Body of pancreas (tissue), 4 donors: ENCODE results near the gene ENO2. TPM values are rescaled to one million over a fixed set of nuclear protein-coding genes. Genes with fewer than 3 reads are reported as not detected.
"Not testable (repeated sequence)": the region's sequence is repeated elsewhere in the genome, so short reads cannot be mapped to it uniquely, and the experiment has no call there.

Source experiments
- ATAC-seq: fragments of 150-250 bp; one replicate; pipeline ENCODE4 v1.9.1; 2016
- DNase-seq, 4 donors: peaks; one replicate each; pipeline ENCODE4 v3.0.0-alpha.2; 2019
- H3K27ac ChIP-seq, 4 donors: fragments of 200-600 bp; sonication (generic); 1 replicate in 3 of 4; 2 replicates in 1 of 4; pipeline versions ENCODE4 v1.5.1 to v1.6.1; 2016 to 2019; ENCODE audit warnings: mild to moderate bottlenecking in 1 of 4, mixed read lengths in 1 of 4, moderate library complexity in 1 of 4
- H3K27me3 ChIP-seq, 2 donors: fragments of 200-600 bp; sonication (generic); one replicate each; pipeline ENCODE4 v1.6.0; 2016; ENCODE audit warnings: mild to moderate bottlenecking in 1 of 2
- H3K36me3 ChIP-seq, 2 donors: fragments of 200-600 bp; sonication (generic); replicated peaks in 1 of 2; 2 replicates each; pipeline ENCODE4 v1.5.1; 2016; ENCODE audit warnings: low read depth in 2 of 2; ENCODE audit not compliant: insufficient read depth in 1 of 2
- H3K4me1 ChIP-seq: fragments of 200-600 bp; sonication (generic); one replicate; pipeline ENCODE4 v1.6.0; 2016
- H3K4me3 ChIP-seq, 2 donors: fragments of 200-600 bp; sonication (generic); 1 replicate in 1 of 2; 2 replicates in 1 of 2; pipeline ENCODE4 v1.5.1; 2016 to 2019
- H3K9me3 ChIP-seq, 3 donors: fragments of 200-600 bp; sonication (generic); 1 replicate in 2 of 3; 2 replicates in 1 of 3; pipeline ENCODE4 v1.5.1; 2016
- POLR2A ChIP-seq, 3 donors: fragments of 450-650 bp; IDR thresholded peaks; one replicate each; pipeline ENCODE4 v1.6.1; 2016; ENCODE audit warnings: antibody characterized with exemption in 3 of 3, mild to moderate bottlenecking in 2 of 3
- WGBS, 2 donors: methylation state at CpG; one replicate each; pipeline ENCODE4 v1.1.5; 2017; 5-methylcytosine and 5-hydroxymethylcytosine counted together
- intact Hi-C: fragments of 100-400 bp; cut with DNase I; formaldehyde crosslinking; loops from one replicate; pipeline ENCODE4 v1.15.1; 2023
- total RNA-seq, 2 donors: library from RNA; depleted of rRNA; stranded (reverse); fragments of >200 nt; gene quantifications; one replicate each; pipeline ENCODE4 v1.1.0, GENCODE V29; 2016
- TF ChIP-seq, protein P1 (sequence below), 7 experiments: fragments of 450-650 bp in 4 of 7; fragments of 200-600 bp in 3 of 7; sonication (generic) in 3 of 7; IDR thresholded peaks; one replicate each; pipeline ENCODE4 v1.5.1; 2016 to 2019; ENCODE audit warnings: antibody characterized with exemption in 7 of 7

ENO2 gene
- total RNA-seq: 10 to 100 TPM in 1 of 2 donors, 1 to 10 TPM in 1; 4.4 to 11.9 TPM

DNA sequence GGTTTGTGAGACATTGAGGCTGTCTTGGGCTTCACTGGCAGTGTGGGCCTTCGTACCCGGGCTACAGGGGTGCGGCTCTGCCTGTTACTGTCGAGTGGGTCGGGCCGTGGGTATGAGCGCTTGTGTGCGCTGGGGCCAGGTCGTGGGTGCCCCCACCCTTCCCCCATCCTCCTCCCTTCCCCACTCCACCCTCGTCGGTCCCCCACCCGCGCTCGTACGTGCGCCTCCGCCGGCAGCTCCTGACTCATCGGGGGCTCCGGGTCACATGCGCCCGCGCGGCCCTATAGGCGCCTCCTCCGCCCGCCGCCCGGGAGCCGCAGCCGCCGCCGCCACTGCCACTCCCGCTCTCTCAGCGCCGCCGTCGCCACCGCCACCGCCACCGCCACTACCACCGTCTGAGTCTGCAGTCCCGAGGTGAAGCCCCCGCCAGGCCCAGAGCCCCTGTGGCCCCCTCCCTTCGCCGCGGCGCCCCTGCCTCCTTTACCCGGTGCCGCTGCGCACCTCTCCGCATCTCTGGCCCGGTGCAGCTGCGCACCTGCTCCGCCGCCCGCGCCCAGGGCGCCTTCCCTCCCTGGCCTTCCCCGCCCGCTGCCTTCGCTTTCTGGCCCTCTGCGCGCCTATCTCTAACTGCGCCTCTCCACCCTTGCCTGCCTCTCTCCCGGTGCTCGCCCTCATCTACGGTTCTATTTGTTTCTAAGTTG lies at the start of gene ENO2:
ENO2 (plus strand) TSS at position 335 of the 701 bp plus-strand sequence. CDS start 1,253 bp downstream, outside the sequence.
- H3K27ac ChIP-seq: peak within 1 kb of the TSS in 3 of 4 donors; percentile 21 to 50 (median 49)
- H3K4me3 ChIP-seq: peak within 1 kb of the TSS; percentile 14 to 15
- H3K9me3 ChIP-seq: no peaks in the 10 kb centered on the region
- ATAC-seq (peak; percentile 78), DNase-seq (peak in 3 of 4 donors; percentile 63 to 69 (median 69))
- peaks cover 17% of the 10 kb centered on the region for H3K4me1 ChIP-seq
- no peaks in the 10 kb centered on the region for H3K36me3 ChIP-seq
- intact Hi-C loops: no loop called here
- peak in 2 of 3 donors; percentile 14 to 15 for TF ChIP-seq POLR2A (IDR thresholded peaks at IDR 0.05)
- TF ChIP-seq, protein P1, sequence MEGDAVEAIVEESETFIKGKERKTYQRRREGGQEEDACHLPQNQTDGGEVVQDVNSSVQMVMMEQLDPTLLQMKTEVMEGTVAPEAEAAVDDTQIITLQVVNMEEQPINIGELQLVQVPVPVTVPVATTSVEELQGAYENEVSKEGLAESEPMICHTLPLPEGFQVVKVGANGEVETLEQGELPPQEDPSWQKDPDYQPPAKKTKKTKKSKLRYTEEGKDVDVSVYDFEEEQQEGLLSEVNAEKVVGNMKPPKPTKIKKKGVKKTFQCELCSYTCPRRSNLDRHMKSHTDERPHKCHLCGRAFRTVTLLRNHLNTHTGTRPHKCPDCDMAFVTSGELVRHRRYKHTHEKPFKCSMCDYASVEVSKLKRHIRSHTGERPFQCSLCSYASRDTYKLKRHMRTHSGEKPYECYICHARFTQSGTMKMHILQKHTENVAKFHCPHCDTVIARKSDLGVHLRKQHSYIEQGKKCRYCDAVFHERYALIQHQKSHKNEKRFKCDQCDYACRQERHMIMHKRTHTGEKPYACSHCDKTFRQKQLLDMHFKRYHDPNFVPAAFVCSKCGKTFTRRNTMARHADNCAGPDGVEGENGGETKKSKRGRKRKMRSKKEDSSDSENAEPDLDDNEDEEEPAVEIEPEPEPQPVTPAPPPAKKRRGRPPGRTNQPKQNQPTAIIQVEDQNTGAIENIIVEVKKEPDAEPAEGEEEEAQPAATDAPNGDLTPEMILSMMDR (IDR thresholded peaks at IDR 0.05): no peak
- H3K27me3 ChIP-seq: peaks cover 0 to 15% of the 10 kb centered on the region in 2 donors
- WGBS, 2 donors: 0% methylated on average over 33 to 67 of the region's 68 CpGs

DNA sequence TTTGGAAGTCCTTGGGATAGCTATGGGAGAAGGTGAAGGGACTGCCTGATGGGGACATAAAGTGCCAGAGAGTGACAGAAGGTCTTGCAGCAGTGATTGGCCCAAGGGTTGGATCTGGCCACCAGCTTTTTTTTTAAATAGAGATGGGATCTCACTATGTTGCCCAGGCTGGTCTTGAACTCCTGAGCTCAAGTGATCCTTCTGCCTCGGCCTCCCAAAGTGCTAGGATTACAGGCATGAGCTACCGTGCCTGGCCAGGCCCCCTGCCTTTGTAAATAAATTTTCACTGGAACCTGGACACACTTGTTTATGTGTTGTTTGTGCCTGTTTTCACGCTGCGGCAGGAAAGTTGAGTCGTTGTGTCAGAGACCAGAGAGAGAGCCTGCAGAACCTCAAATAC lies 49.1 kb upstream of the ENO2 start:
- 93 to 100% methylated on average over 5 of the region's 5 CpGs for WGBS, 2 donors
- DNase-seq, intact Hi-C loops, H3K4me3 ChIP-seq, H3K9me3 ChIP-seq, H3K27ac ChIP-seq, ATAC-seq, H3K27me3 ChIP-seq: not testable (repeated sequence)
- peaks cover 0 to 25% of the 10 kb centered on the region in 2 donors for H3K36me3 ChIP-seq
- peaks cover 27% of the 10 kb centered on the region for H3K4me1 ChIP-seq

DNA sequence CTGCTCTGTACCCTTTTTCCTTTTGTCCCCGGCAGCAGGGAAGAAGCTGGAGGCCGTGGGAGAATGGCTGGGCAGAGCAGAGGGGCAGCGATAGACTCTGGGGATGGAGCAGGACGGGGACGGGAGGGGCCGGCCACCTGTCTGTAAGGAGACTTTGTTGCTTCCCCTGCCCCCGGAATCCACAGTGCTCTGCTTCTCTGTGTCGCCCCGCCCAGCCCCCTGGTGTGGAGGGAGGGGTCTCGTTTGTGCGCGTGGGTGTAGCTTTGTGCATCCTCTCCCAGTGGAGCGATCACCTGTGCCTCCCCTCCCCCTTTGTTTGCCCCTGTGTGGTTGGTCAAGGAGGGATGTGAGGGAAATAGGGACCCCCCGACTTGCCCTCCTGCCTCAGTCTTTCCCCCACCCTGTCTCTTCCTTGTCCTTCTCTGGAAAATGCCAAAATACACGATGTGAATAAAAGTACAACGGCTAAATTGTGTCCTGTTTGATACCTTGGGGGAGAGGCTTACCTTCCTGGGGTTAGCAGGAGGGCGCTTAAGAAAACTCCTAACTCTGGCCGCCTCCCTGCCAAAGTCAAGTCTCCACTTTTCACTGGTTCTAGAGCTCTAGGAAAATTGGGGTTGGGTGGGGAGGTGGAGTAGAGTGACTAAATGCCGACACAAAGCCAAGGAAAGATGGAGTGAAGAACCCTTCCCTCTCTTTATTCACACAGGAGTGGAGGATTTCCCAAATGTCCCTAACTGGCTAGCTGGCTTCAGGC lies 48.0 kb upstream of the ENO2 start:
- ATAC-seq (no peak), DNase-seq (no peak)
- Histone ChIP-seq H3K4me1 (peaks cover 32% of the 10 kb centered on the region), H3K36me3 (peaks cover 0 to 16% of the 10 kb centered on the region in 2 donors), H3K9me3 (no peaks in the 10 kb centered on the region), H3K4me3 (no peak overlapping the region), H3K27me3 (no peaks in the 10 kb centered on the region), H3K27ac (peak overlapping the region in 3 of 4 donors; percentile 83 to 96 (median 89))
- TF ChIP-seq, protein P1 (IDR thresholded peaks at IDR 0.05): no peak
- no peak for TF ChIP-seq POLR2A (IDR thresholded peaks at IDR 0.05)
- 72 to 76% methylated on average over 19 of the region's 19 CpGs for WGBS, 2 donors
- intact Hi-C loops: no loop called here

DNA sequence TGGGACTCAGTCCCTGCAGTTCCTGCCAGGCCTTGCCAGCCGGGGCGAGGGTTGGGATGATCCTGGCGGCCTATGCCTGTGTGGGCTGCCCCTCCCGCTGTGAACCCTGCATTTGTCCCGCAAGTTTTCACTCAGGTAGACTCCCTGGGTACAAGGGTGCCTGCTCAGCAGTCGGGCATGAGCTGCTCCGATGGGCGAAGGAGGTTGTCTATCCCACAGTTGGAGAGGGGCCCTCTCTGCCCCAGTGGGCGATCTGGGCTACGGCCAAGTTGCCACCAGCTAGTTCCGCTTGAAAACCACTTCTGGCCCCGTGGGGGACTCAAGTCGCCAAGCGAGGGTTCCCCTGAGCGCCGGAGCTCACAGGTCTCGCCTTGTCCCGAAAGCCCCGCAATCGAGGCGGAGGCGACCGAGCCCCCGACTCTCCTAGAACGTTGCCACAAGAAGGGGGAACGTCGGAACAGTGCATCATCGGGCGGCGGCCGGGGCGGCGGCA lies 47.4 kb upstream of the ENO2 start:
- WGBS, 2 donors: 2 to 4% methylated on average over 4 to 28 of the region's 33 CpGs
- Histone ChIP-seq H3K9me3 (no peaks in the 10 kb centered on the region), H3K27ac (peak overlapping the region; percentile 52 to 96 (median 86)), H3K27me3 (no peaks in the 10 kb centered on the region), H3K4me1 (peaks cover 38% of the 10 kb centered on the region), H3K36me3 (peaks cover 0 to 10% of the 10 kb centered on the region in 2 donors), H3K4me3 (peak overlapping the region; percentile 80 to 88)
- TF ChIP-seq, protein P1 (IDR thresholded peaks at IDR 0.05): no peak
- no peak for TF ChIP-seq POLR2A (IDR thresholded peaks at IDR 0.05)
- ATAC-seq: peak; percentile 12
- DNase-seq: peak in 1 of 4 donors; percentile 48
- intact Hi-C loops: no loop called here
